Tibial nerve (tissue), 3 donors: ENCODE data around the gene ZNHIT1.

Source experiments
- CTCF ChIP-seq, 5 experiments: fragments of 200-600 bp in 3 of 5; fragments of 450-650 bp in 2 of 5; sonication (generic) in 3 of 5; IDR thresholded peaks; one replicate each; pipeline ENCODE4 v1.5.1; 2016 to 2019; ENCODE audit warnings: antibody characterized with exemption in 5 of 5, mild to moderate bottlenecking in 3 of 5, moderate library complexity in 2 of 5
- POLR2A ChIP-seq, 2 donors: fragments of 450-650 bp; IDR thresholded peaks; one replicate each; pipeline ENCODE4 v1.6.1; 2017; ENCODE audit warnings: antibody characterized with exemption in 2 of 2, mild to moderate bottlenecking in 2 of 2, moderate library complexity in 2 of 2

- no peak for TF ChIP-seq POLR2A (IDR thresholded peaks at IDR 0.05)
- TF ChIP-seq CTCF (IDR thresholded peaks at IDR 0.05): no peak
These were observed 44.9 kb upstream of the ZNHIT1 start for GRCh38 chr7:101172854-101173751.
